HG03103 (cell line): ENCODE results near the gene ISY1.
A peak's percentile ranks its signal among the peaks of the same experiment; 100 is the strongest.
"Not testable (repeated sequence)": the region's sequence is repeated elsewhere in the genome, so short reads cannot be mapped to it uniquely, and the experiment has no call there.

ENCODE experiments used
- ATAC-seq: cut with Tn5 transposase; IDR thresholded peaks from one replicate; pipeline ENCODE4 v1.9.1; 2021; ENCODE audit warnings: low read depth; ENCODE audit not compliant: unreplicated experiment

Gene ISY1

GRCh38 chr3:129095285-129095684, 65.6 kb downstream of the ISY1 start:
- ATAC-seq: no peak

GRCh38 chr3:129088312-129088711, 72.6 kb downstream of the ISY1 start:
- not testable (repeated sequence) for ATAC-seq

- ATAC-seq: peak; percentile 70
These were observed 73.0 kb downstream of the ISY1 start for GRCh38 chr3:129087904-129088303.

GRCh38 chr3:129087138-129087702, 73.6 kb downstream of the ISY1 start:
- ATAC-seq: no peak

GRCh38 chr3:129085818-129086217, 75.0 kb downstream of the ISY1 start:
- no peak for ATAC-seq

GRCh38 chr3:129085165-129085715, 75.6 kb downstream of the ISY1 start:
- no peak for ATAC-seq

GRCh38 chr3:129084501-129084900, 76.4 kb downstream of the ISY1 start:
- no peak for ATAC-seq

GRCh38 chr3:129082026-129082425, 78.8 kb downstream of the ISY1 start:
- ATAC-seq: no peak

GRCh38 chr3:129081503-129081902, 79.4 kb downstream of the ISY1 start:
- ATAC-seq: no peak

- ATAC-seq: no peak
These were observed 82.4 kb downstream of the ISY1 start for GRCh38 chr3:129078510-129078909.
